NCI-H774 (cell line): ENCODE results near the gene RFESD.

Experiments used
- DNase-seq: peaks from one replicate; lab custom pipeline; 2025; lab: John Stamatoyannopoulos, UW

RFESD gene

GRCh38 chr5:95646569-95647431 is at the start of gene RFESD:
Gene RFESD (plus strand): TSS chr5:95646777. CDS start chr5:95652272, 5,495 bp downstream.
- DNase-seq = peak; percentile 93

- no peak for DNase-seq
Observed at GRCh38 chr5:95599252-95599651, 47.3 kb upstream of the RFESD start.

DNA sequence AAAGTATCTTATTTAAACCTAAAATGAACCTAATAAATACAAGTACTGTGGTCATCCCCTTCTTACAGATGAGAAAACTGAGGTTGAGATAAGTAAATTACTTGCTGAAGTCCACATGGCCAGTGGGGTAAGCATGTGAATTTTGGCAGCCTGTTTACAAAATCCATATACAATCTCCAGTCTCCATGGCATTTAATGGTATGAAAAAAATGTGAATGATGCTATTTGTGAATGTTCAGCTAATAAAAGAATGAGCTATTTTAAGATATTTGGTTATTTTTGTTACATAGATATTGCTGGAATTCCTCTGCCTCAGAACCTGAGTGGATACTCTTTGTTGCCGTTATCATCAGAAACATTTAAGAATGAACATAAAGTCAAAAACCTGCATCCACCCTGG is 46.0 kb upstream of the RFESD start:
- DNase-seq = no peak

DNA sequence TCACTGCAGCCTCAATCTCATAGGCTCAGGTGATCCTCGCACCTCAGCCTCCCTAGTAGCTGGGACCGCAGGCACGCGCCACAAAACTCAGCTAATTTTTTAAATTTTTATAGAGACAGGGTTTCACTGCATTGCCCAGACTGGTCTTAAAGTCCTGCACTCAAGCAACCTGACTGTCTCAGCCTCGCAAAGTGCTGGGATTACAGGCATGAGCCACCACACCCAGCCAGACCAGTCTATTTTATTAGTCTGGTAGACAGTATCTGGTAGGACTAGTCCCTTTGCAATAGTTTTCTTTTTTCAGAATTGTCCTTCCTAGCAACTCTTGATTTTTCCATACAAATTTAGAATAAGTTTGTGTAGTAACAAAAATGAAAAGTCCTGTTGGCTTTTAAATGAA is 40.8 kb upstream of the RFESD start:
- no peak for DNase-seq

GRCh38 chr5:95606419-95606818 is 40.2 kb upstream of the RFESD start:
- DNase-seq = no peak

DNA sequence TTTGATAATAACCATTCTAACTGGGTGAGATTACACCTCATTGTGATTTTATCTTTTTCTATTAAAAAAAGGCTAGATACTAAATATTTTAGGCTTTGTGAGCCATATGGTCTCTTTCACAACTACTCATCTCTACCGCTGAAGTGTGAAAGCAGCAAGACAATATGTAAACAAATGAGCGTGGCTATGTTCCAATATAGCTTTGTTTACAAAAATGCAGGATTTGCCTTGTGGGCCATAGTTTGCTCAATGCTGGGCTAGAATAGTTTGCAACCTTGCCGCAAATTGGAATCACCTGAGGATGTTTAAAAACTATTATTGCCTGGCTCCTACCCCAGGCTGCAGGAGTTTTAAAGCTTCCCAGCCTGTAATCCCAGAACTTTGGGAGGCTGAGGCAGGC is 36.9 kb upstream of the RFESD start:
- DNase-seq = no peak

DNA sequence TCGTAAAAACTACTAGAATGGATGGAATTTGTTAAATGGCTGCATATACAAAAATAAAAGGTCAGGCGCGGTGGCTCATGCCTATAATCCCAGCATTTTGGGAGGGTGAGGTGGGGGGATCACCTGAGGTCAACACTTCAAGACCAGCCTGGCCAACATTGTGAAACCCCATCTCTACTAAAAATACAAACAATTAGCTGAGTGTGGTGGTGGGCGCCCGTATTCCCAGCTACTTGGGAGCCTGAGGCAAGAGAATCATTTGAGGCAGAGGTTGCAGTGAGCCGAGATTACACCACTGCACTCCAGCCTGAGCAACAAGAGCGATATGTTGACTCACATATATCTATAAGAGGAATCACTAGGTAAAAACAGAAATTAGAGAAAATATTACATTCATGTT is 36.0 kb upstream of the RFESD start:
- DNase-seq = no peak

DNA sequence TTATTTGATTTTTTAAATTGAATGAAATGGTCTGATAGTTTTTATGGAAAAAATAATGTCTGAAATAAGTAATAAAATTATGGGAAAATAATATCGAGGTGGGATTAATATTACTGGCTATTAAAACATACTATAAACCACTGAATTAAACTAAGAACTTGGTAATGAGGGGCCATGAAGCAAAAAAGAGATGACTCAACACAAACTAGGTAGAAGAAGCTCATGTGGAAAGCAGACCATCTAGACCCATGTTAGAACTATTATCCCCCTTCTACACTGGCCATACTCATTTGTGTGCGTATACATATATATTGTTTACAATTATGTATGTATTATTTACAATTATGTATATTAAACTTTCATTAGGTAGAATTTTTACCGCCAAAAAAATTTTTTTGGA is 35.2 kb upstream of the RFESD start:
- no peak for DNase-seq

GRCh38 chr5:95613514-95613913 is 33.1 kb upstream of the RFESD start:
- no peak for DNase-seq

DNA sequence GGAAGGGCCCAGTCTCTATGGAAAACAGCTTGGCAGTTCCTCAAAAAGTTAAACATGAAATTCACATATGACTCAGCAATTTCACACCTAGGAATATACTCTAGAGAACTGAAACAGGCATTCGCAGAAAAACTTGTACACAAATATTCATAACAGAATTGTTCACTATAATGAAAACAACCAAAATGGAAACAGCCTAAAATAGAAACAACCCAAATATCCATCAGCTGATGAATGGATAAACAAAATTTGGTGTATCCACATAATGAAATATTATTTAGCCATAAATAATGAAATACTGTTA is 31.5 kb upstream of the RFESD start:
- DNase-seq = no peak

GRCh38 chr5:95617057-95617456 is 29.5 kb upstream of the RFESD start:
- no peak for DNase-seq

- no peak for DNase-seq
Observed at GRCh38 chr5:95619096-95619495, 27.5 kb upstream of the RFESD start.

- no peak for DNase-seq
Observed at GRCh38 chr5:95619514-95620029, 27.0 kb upstream of the RFESD start.

DNA sequence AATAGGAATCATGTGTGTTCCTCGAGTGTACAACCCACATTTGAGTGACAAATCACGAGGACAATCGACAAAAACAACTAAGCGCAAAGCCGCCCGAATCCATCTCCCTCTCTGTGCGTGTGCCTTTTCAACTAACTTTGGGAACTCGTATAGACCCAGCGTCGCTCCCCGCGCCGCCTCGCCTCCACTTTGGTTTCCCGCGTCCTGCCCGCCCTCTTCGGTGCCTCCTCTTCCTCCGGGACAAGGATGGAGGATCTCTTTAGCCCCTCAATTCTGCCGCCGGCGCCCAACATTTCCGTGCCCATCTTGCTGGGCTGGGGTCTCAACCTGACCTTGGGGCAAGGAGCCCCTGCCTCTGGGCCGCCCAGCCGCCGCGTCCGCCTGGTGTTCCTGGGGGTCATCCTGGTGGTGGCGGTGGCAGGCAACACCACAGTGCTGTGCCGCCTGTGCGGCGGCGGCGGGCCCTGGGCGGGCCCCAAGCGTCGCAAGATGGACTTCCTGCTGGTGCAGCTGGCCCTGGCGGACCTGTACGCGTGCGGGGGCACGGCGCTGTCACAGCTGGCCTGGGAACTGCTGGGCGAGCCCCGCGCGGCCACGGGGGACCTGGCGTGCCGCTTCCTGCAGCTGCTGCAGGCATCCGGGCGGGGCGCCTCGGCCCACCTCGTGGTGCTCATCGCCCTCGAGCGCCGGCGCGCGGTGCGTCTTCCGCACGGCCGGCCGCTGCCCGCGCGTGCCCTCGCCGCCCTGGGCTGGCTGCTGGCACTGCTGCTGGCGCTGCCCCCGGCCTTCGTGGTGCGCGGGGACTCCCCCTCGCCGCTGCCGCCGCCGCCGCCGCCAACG is 26.3 kb upstream of the RFESD start, which contains the start of gene GPR150:
Gene GPR150 (plus strand): TSS at position 58 of the 840 bp plus-strand sequence. CDS start 189 bp downstream, at position 247.
- peak; percentile 48 for DNase-seq

- peak; percentile 48 for DNase-seq
Observed at GRCh38 chr5:95620870-95621838, 25.4 kb upstream of the RFESD start.

- DNase-seq = no peak
Observed at GRCh38 chr5:95621839-95622629, 24.5 kb upstream of the RFESD start.

GRCh38 chr5:95623706-95624105 is 22.9 kb upstream of the RFESD start:
- DNase-seq = no peak

- DNase-seq = no peak
Observed at GRCh38 chr5:95624368-95624767, 22.2 kb upstream of the RFESD start.

- DNase-seq = no peak
Observed at GRCh38 chr5:95626701-95627100, 19.9 kb upstream of the RFESD start.

DNA sequence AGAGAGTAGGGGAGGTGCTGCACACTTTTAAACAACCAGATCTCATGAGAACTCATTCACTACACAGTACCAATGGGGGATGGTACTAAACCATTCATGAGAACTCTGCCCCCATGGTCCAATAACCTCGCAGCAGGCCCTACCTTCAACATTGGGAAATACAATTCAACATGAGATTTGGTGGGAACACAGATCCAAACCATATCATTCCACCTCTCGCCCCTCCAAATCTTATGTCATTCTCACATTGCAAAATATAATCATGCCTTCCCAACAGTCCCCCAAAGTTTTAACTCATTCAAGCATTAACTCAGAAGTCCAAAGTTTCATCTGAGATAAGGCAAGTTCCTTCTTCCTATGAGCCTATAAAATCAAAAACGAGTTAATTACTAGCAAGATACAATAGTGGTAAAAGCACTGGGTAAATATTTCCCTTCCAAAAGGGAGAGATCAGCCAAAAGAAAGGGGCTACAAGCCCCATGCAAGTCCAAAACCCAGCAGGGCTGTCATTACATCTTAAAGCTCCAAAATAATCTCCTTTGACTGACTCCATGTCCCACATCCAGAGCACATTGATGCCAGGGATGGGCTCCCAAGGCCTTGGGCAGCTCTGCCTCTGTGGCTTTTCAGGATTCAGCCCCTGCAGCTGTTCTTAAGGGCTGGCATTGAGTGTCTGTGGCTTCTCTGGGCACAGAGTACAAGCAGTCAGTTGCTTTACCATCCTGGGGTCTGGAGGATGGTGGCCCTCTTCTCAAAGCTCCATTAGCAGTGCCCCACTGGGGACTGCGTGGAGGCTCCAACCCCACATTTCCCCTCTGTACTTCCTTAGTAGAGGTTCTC is 18.4 kb upstream of the RFESD start:
- DNase-seq = no peak
